ENCODE results near the gene YWHAG. TPM values are rescaled to one million over a fixed set of nuclear protein-coding genes. Genes with fewer than 3 reads are reported as not detected.

Gene YWHAG
- polyA plus RNA-seq, 3 donors, result 6.9 to 12.2 (median 9.3) TPM

GRCh38 chr7:76304888-76305375 lies 53.9 kb downstream of the YWHAG start:
- no peaks in the 10 kb centered on the region for H3K36me3 Mint-ChIP-seq
- Histone ChIP-seq H3K9ac (ENCODE audit: insufficient read depth, low read length, poor library complexity, severe bottlenecking) (no peak overlapping the region), H2AFZ (ENCODE audit: insufficient read depth, low read depth, low read length, poor library complexity, severe bottlenecking) (no peak overlapping the region), H3K4me3 (replicated peaks in 1 of 3; ENCODE audit: low read depth in 2 of 3, low read length in 3 of 3) (no peak overlapping the region), H3K27ac (ENCODE audit: low read depth in 1 of 2, low read length in 2 of 2) (no peak overlapping the region), H3K4me2 (replicated peaks; ENCODE audit: extremely low read depth, low read length, poor library complexity, severe bottlenecking) (no peak overlapping the region), H3K4me1 (ENCODE audit: control insufficient read depth in 1 of 2, insufficient read depth in 2 of 2, low read length in 2 of 2) (peaks cover 21 to 23% of the 10 kb centered on the region in 2 donors), H4K20me1 (ENCODE audit: insufficient read depth, low read length) (no peaks in the 10 kb centered on the region), H3K27me3 (ENCODE audit: control insufficient read depth in 2 of 2, insufficient read depth in 2 of 2, low read length in 2 of 2) (peaks cover 0 to 7% of the 10 kb centered on the region in 2 donors), H3K36me3 (replicated peaks in 1 of 2; ENCODE audit: control insufficient read depth in 1 of 2, insufficient read depth in 2 of 2, low read length in 2 of 2) (no peaks in the 10 kb centered on the region), H3K9me3 (replicated peaks in 1 of 2; ENCODE audit: control insufficient read depth in 1 of 2, insufficient read depth in 1 of 2, low read length in 2 of 2) (no peaks in the 10 kb centered on the region), H3K79me2 (ENCODE audit: insufficient read depth, low read length) (no peaks in the 10 kb centered on the region)
- TF ChIP-seq, protein P1, sequence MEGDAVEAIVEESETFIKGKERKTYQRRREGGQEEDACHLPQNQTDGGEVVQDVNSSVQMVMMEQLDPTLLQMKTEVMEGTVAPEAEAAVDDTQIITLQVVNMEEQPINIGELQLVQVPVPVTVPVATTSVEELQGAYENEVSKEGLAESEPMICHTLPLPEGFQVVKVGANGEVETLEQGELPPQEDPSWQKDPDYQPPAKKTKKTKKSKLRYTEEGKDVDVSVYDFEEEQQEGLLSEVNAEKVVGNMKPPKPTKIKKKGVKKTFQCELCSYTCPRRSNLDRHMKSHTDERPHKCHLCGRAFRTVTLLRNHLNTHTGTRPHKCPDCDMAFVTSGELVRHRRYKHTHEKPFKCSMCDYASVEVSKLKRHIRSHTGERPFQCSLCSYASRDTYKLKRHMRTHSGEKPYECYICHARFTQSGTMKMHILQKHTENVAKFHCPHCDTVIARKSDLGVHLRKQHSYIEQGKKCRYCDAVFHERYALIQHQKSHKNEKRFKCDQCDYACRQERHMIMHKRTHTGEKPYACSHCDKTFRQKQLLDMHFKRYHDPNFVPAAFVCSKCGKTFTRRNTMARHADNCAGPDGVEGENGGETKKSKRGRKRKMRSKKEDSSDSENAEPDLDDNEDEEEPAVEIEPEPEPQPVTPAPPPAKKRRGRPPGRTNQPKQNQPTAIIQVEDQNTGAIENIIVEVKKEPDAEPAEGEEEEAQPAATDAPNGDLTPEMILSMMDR (IDR thresholded peaks at IDR 0.05), result no peak
- 96% methylated on average over 4 of the region's 10 CpGs for WGBS (ENCODE audit: insufficient coverage)
- intact Hi-C loops (cut with micrococcal nuclease), result no loop called here
- no peak overlapping the region for H3K4me3 Mint-ChIP-seq
- H3K27me3 Mint-ChIP-seq (ENCODE audit: low read depth in 3 of 3), result peaks cover 5 to 21% (median 8%) of the 10 kb centered on the region in 3 donors
- no peak overlapping the region for H3K27ac Mint-ChIP-seq
- H3K9me3 Mint-ChIP-seq, result peaks cover 0 to 7% (median 0%) of the 10 kb centered on the region in 7 donors
- H3K4me1 Mint-ChIP-seq, result peaks cover 15% of the 10 kb centered on the region
- no peak for DNase-seq

GRCh38 chr7:76303202-76304147 lies 55.3 kb downstream of the YWHAG start:
- Histone ChIP-seq H2AFZ (ENCODE audit: insufficient read depth, low read depth, low read length, poor library complexity, severe bottlenecking) (peak overlapping the region; percentile 92), H3K4me2 (replicated peaks; ENCODE audit: extremely low read depth, low read length, poor library complexity, severe bottlenecking) (peak overlapping the region; percentile 96), H3K36me3 (replicated peaks in 1 of 2; ENCODE audit: control insufficient read depth in 1 of 2, insufficient read depth in 2 of 2, low read length in 2 of 2) (no peaks in the 10 kb centered on the region), H4K20me1 (ENCODE audit: insufficient read depth, low read length) (no peaks in the 10 kb centered on the region), H3K4me3 (replicated peaks in 1 of 3; ENCODE audit: low read depth in 2 of 3, low read length in 3 of 3) (peak overlapping the region; percentile 49 to 85 (median 73)), H3K9me3 (replicated peaks in 1 of 2; ENCODE audit: control insufficient read depth in 1 of 2, insufficient read depth in 1 of 2, low read length in 2 of 2) (no peaks in the 10 kb centered on the region), H3K9ac (ENCODE audit: insufficient read depth, low read length, poor library complexity, severe bottlenecking) (peak overlapping the region; percentile 66), H3K4me1 (ENCODE audit: control insufficient read depth in 1 of 2, insufficient read depth in 2 of 2, low read length in 2 of 2) (peaks cover 21 to 23% of the 10 kb centered on the region in 2 donors), H3K79me2 (ENCODE audit: insufficient read depth, low read length) (no peaks in the 10 kb centered on the region), H3K27ac (ENCODE audit: low read depth in 1 of 2, low read length in 2 of 2) (peak overlapping the region in 1 of 2 donors; percentile 45), H3K27me3 (ENCODE audit: control insufficient read depth in 2 of 2, insufficient read depth in 2 of 2, low read length in 2 of 2) (peaks cover 0 to 7% of the 10 kb centered on the region in 2 donors)
- Mint-ChIP-seq H3K36me3 (no peaks in the 10 kb centered on the region), H3K9me3 (no peaks in the 10 kb centered on the region), H3K27me3 (ENCODE audit: low read depth in 3 of 3) (peaks cover 5 to 21% (median 8%) of the 10 kb centered on the region in 3 donors), H3K4me3 (peak overlapping the region; percentile 92 to 95), H3K4me1 (peaks cover 15% of the 10 kb centered on the region), H3K27ac (peak overlapping the region in 4 of 7 donors; percentile 45 to 83 (median 61))
- intact Hi-C loops (cut with micrococcal nuclease), result no loop called here
- peak; percentile 59 to 78 (median 74) for DNase-seq
- TF ChIP-seq, protein P1 (IDR thresholded peaks at IDR 0.05), result no peak
- 0% methylated on average over 36 of the region's 56 CpGs for WGBS (ENCODE audit: insufficient coverage)

Data from CD14-positive monocyte (primary cell).